DND-41 (cell line): Measurements from ENCODE around the gene CFAP251.
"Not testable (repeated sequence)": the region's sequence is repeated elsewhere in the genome, so short reads cannot be mapped to it uniquely, and the experiment has no call there.

ENCODE experiments used
- ATAC-seq: fragments of 200-7000 bp; cut with Tn5 transposase; 3 replicates; pipeline ENCODE4 v1.9.1; 2021; ENCODE audit warnings: low read depth; ENCODE audit not compliant: insufficient read depth
- DNase-seq: peaks from one replicate; pipeline ENCODE4 v3.0.0-alpha.2; 2020
- H2AFZ ChIP-seq: 2 replicates; pipeline ENCODE4 v1.6.0; 2012; ENCODE audit warnings: low read depth, low read length
- H3K27ac ChIP-seq: 2 replicates; pipeline ENCODE4 v1.5.1; 2012; ENCODE audit warnings: low read length, inconsistent platforms
- H3K27me3 ChIP-seq: fragments of 200-600 bp; sonication (generic); 2 replicates; pipeline ENCODE4 v1.6.0; 2012; ENCODE audit warnings: low read length, mild to moderate bottlenecking, inconsistent platforms; ENCODE audit not compliant: insufficient read depth, poor library complexity
- H3K36me3 ChIP-seq: 2 replicates; pipeline ENCODE4 v1.5.1; 2012; ENCODE audit warnings: low read length, inconsistent platforms; ENCODE audit not compliant: insufficient read depth
- H3K4me1 ChIP-seq: 2 replicates; pipeline ENCODE4 v1.5.1; 2012; ENCODE audit warnings: mild to moderate bottlenecking, low read length; ENCODE audit not compliant: insufficient read depth
- H3K4me2 ChIP-seq: 2 replicates; pipeline ENCODE4 v1.6.0; 2012; ENCODE audit warnings: mild to moderate bottlenecking, moderate library complexity, low read length, inconsistent platforms; ENCODE audit not compliant: insufficient read depth
- H3K4me3 ChIP-seq, 2 experiments: fragments of 200-600 bp in 1 of 2; shearing (Covaris generic) in 1 of 2; 2 replicates each; pipeline ENCODE4 v1.5.1; 2012 to 2016; ENCODE audit warnings: inconsistent platforms in 2 of 2, low read length in 2 of 2, mild to moderate bottlenecking in 2 of 2, low read depth in 1 of 2, moderate library complexity in 1 of 2
- H3K79me2 ChIP-seq: 2 replicates; pipeline ENCODE4 v1.6.0; 2012; ENCODE audit warnings: low read length, inconsistent platforms; ENCODE audit not compliant: insufficient read depth
- H3K9ac ChIP-seq: 2 replicates; pipeline ENCODE4 v1.6.0; 2012; ENCODE audit warnings: low read depth, mild to moderate bottlenecking, inconsistent platforms, low read length, moderate library complexity
- H3K9me3 ChIP-seq: 2 replicates; pipeline ENCODE4 v1.5.1; 2012; ENCODE audit warnings: low read length, moderate library complexity, mild to moderate bottlenecking, inconsistent platforms; ENCODE audit not compliant: insufficient read depth, severe bottlenecking
- H4K20me1 ChIP-seq: 2 replicates; pipeline ENCODE4 v1.6.0; 2012; ENCODE audit warnings: low read length; ENCODE audit not compliant: insufficient read depth
- EZH2 ChIP-seq: IDR thresholded peaks from 3 replicates; pipeline ENCODE4 v1.6.1; 2012; ENCODE audit warnings: borderline replicate concordance, low read depth, mild to moderate bottlenecking, moderate library complexity, low read length, inconsistent platforms; ENCODE audit not compliant: severe bottlenecking
- TF ChIP-seq, protein P1 (sequence below): IDR thresholded peaks from 2 replicates; pipeline ENCODE4 v1.5.1; 2012; ENCODE audit warnings: borderline replicate concordance, low read length, moderate library complexity, mild to moderate bottlenecking; ENCODE audit not compliant: poor library complexity, severe bottlenecking; ENCODE audit errors: extremely low read depth

CFAP251 gene

DNA sequence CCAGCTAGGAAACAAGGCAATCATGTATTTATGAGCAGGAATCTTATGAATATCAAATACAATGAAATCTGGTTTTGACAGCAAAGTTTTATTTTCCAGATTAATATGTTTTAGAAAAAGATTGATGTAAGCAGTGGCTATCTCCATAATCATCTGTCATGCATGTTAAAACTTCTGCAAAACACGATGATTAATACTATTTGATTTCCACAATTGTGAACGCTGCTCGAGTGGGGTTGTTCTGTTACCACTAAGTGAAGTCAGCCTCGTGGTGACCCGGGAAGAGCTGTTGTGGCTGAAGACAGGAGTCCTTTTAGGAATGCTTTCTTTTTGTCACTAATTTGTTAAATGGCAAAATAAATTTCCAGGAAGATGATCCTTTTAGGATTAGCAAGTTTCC is 9.4 kb downstream of the CFAP251 start:
- Histone ChIP-seq H4K20me1 (no peaks in the 10 kb centered on the region), H3K9me3 (no peaks in the 10 kb centered on the region), H3K4me2 (no peak overlapping the region), H3K36me3 (no peaks in the 10 kb centered on the region), H3K4me1 (no peaks in the 10 kb centered on the region), H3K79me2 (no peaks in the 10 kb centered on the region), H2AFZ (no peak overlapping the region), H3K4me3 (no peak overlapping the region), H3K27me3 (no peaks in the 10 kb centered on the region), H3K9ac (no peak overlapping the region), H3K27ac (no peak overlapping the region)
- no peak for TF ChIP-seq EZH2
- TF ChIP-seq, protein P1, sequence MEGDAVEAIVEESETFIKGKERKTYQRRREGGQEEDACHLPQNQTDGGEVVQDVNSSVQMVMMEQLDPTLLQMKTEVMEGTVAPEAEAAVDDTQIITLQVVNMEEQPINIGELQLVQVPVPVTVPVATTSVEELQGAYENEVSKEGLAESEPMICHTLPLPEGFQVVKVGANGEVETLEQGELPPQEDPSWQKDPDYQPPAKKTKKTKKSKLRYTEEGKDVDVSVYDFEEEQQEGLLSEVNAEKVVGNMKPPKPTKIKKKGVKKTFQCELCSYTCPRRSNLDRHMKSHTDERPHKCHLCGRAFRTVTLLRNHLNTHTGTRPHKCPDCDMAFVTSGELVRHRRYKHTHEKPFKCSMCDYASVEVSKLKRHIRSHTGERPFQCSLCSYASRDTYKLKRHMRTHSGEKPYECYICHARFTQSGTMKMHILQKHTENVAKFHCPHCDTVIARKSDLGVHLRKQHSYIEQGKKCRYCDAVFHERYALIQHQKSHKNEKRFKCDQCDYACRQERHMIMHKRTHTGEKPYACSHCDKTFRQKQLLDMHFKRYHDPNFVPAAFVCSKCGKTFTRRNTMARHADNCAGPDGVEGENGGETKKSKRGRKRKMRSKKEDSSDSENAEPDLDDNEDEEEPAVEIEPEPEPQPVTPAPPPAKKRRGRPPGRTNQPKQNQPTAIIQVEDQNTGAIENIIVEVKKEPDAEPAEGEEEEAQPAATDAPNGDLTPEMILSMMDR = no peak
- no peak for DNase-seq
- ATAC-seq = no peak

DNA sequence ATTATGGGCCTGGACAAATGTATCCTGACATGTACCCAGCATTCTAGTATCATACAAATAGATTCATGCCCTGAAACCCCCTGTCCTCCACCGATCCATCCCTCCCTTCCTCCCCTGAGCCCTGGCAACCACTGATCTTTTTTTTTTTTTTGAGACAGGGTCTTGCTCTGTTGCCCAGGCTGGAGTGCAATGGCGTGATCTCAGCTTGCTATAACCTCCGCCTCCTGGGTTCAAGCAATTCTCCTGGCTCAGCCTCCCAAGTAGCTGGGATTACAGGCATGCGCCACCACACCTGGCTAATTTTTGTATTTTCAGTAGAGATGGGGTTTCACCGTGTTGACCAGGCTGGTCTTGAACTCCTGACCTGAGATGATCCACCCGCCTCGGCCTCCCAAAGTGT is 11.2 kb downstream of the CFAP251 start:
- H2AFZ ChIP-seq, ATAC-seq, H3K27ac ChIP-seq, H3K4me3 ChIP-seq, H3K79me2 ChIP-seq, H3K4me2 ChIP-seq, H4K20me1 ChIP-seq, H3K27me3 ChIP-seq, H3K36me3 ChIP-seq, H3K9me3 ChIP-seq, H3K9ac ChIP-seq, DNase-seq, H3K4me1 ChIP-seq: not testable (repeated sequence)

DNA sequence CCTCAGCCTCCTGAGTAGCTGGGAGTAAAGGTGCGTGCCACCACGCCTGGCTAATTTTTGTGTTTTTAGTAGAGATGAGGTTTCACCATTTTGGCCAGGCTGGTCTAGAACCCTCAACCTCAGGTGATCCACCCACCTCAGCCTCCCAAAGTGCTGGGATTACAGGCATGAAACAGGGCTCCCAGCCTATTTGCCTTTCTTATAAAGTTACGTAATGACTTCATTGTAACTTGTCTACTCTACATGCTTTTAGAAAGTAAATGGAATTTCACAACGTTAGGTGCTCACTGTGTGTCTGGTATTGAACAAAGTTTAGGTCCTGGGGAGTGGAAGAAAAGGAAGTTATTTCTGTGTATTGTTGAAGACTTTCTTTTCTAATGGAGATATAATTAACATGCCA is 12.5 kb downstream of the CFAP251 start:
- TF ChIP-seq, protein P1 = no peak
- TF ChIP-seq EZH2 = no peak
- no peaks in the 10 kb centered on the region for H3K27me3 ChIP-seq

DNA sequence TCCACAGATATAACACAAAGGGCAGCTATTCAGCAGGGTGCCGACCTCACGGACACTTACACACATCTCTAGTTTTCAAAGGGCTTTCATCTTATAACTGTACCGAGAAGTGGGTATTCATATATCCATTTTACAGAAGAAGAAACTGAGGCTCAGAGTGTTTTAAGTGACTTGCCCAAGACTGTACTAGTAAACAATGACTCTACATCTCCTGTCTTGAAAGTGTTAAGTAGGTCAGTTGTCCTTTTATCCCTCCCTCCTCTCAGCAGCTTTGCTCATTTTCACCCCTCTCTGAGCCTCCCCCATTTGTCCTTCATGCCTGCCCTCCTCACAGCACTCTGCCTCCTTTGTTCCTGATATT is 13.8 kb downstream of the CFAP251 start:
- no peaks in the 10 kb centered on the region for H3K79me2 ChIP-seq
- TF ChIP-seq, protein P1 = no peak
- TF ChIP-seq EZH2 = no peak
- no peak overlapping the region for H2AFZ ChIP-seq
- no peak overlapping the region for H3K4me3 ChIP-seq
- no peak overlapping the region for H3K9ac ChIP-seq
- H3K27me3 ChIP-seq = no peaks in the 10 kb centered on the region
- ATAC-seq (no peak), DNase-seq (no peak)
- H3K9me3 ChIP-seq = no peaks in the 10 kb centered on the region
- H4K20me1 ChIP-seq = no peaks in the 10 kb centered on the region
- H3K27ac ChIP-seq = no peak overlapping the region
- no peak overlapping the region for H3K4me2 ChIP-seq
- H3K36me3 ChIP-seq = no peaks in the 10 kb centered on the region
- H3K4me1 ChIP-seq = no peaks in the 10 kb centered on the region

More for the DNA sequence above, 12.5 kb downstream of the CFAP251 start:
- Histone ChIP-seq H3K4me3 (no peak overlapping the region), H4K20me1 (no peaks in the 10 kb centered on the region), H3K27ac (no peak overlapping the region), H3K79me2 (no peaks in the 10 kb centered on the region), H3K9me3 (no peaks in the 10 kb centered on the region), H3K36me3 (no peaks in the 10 kb centered on the region), H3K4me1 (no peaks in the 10 kb centered on the region), H2AFZ (no peak overlapping the region), H3K4me2 (no peak overlapping the region), H3K9ac (no peak overlapping the region)
- DNase-seq (no peak), ATAC-seq (no peak)
